ENCODE results near the gene IFNA8.

DNA sequence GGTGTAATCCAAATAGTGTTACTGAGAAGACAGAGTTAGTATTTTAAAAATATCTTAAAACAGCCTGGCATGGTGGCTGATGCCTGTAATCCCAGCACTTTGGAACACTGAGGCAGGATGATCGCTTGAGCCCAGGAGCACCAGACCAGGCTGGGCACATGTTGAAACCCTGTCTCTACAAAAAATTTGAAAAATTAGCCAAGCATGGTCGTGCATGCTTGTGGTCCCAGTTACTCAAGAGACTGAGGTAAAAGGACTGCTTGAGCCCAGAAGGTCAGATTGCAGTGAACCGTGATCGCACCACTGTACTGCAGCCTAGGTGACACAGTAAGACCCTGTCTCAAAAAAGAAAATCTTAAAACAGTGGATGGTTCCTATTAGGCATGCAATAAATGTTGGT is 43.8 kb downstream of the IFNA8 start:
- TF ChIP-seq, protein P1, sequence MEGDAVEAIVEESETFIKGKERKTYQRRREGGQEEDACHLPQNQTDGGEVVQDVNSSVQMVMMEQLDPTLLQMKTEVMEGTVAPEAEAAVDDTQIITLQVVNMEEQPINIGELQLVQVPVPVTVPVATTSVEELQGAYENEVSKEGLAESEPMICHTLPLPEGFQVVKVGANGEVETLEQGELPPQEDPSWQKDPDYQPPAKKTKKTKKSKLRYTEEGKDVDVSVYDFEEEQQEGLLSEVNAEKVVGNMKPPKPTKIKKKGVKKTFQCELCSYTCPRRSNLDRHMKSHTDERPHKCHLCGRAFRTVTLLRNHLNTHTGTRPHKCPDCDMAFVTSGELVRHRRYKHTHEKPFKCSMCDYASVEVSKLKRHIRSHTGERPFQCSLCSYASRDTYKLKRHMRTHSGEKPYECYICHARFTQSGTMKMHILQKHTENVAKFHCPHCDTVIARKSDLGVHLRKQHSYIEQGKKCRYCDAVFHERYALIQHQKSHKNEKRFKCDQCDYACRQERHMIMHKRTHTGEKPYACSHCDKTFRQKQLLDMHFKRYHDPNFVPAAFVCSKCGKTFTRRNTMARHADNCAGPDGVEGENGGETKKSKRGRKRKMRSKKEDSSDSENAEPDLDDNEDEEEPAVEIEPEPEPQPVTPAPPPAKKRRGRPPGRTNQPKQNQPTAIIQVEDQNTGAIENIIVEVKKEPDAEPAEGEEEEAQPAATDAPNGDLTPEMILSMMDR (IDR thresholded peaks at IDR 0.05 in 8 of 11, conservative IDR thresholded peaks at IDR 0.05 in 3 of 11): no peak
- TF ChIP-seq POLR2AphosphoS5 (IDR thresholded peaks at IDR 0.05) (no peak), POLR2A (IDR thresholded peaks at IDR 0.05) (no peak)
